ENCODE measurements around the gene TMEM198.

TMEM198 gene

DNA sequence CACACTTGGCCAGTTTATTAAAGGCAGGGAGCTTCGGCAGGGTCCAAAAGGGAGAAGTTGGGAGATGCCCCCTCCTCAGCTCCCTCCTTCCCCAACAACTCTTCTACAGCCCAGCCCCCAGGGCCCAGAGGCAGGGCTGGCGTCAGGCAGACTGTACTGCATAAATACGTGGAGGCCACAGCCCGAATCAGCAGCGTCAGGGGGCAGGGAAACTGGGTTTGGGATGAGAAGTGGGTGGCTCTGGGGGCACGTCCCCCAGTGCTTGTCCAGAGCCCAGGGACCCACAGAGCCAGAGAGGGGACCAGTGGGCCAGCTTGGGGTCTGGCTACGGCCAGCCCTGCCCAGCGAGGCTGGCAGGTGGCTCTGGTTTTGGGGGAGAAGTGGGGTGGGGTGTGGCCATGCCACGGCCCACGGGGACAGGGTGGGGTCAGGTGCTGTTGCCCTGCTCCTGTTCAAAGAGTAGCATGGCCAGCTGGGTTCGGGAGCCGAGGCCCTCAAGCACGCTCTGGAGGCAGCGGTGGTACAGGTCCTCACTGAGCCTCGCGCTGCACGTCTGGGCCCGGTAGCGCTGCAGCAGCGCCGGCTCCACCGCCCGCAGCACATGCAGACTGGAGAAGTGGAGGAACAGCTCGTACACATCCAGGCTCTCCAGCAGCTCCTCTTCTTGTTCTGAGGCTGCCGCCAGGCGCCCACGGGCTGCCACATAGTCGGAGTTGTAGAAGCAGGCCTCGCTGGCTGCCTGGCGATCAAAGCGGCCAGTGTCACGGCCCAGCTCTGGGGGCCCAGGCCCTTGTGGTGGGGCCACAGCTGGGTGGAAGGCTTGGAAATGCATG is 4.7 kb upstream of the TMEM198 start:
- 0 out of 2 replicates have a peak, but pooled peaks cover 8% of the 10 kb centered on the region for H3K36me3 ChIP-seq (ENCODE audit: insufficient read depth, low read length)
- H3K4me1 ChIP-seq (ENCODE audit: control insufficient read depth, insufficient read depth, low read length, unreplicated experiment) = peaks cover 8% of the 10 kb centered on the region
- no peak overlapping the region for H3K27ac ChIP-seq (ENCODE audit: low read depth, low read length)
- H3K79me2 ChIP-seq (ENCODE audit: control insufficient read depth, insufficient read depth, low read length, unreplicated experiment) = peaks cover 6% of the 10 kb centered on the region
- H3K27me3 ChIP-seq (ENCODE audit: insufficient read depth, low read length) = no peaks in the 10 kb centered on the region
- no peak overlapping the region for H2AFZ ChIP-seq (ENCODE audit: low read length, unreplicated experiment)
- H3K4me3 ChIP-seq (ENCODE audit: low read depth, low read length) = no peak overlapping the region

DNA sequence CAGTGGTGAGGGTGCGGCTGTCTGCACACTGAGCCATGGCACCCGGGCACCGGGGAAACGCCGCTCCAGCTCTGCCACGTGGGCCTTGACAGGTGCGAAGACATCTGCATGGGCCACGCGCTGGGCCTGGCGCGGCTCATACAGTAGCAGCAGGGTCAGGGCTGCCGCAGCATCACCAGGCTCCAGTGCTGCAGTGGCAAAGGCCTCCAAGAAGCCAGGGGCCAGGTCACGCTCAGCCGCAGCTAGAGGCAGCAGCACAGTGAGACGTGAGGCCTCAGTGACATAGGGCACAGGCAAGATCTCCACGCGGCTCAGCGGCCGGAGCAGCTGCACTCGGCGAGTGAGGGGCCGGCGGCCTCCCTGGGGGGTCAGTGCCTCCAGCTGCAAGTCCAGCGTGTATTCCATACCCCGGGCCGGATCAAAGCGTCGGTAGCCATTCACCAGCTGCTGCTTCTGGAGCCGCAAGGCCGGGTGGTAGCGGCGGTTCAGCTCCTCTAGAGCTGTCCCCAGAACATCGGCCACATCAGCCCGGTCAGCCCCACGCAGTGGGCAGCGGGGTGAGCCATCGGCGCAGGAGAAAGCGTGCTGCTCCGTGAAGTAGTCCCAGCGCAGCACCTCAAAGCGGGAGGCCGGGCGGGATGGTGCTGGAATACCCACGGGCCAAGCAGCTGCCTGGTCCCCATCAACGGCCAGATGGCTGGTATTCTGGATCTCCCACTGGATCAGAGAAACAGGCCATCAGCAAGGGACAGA is 3.7 kb upstream of the TMEM198 start:
- H3K27ac ChIP-seq (ENCODE audit: low read depth, low read length) = no peak overlapping the region

DNA sequence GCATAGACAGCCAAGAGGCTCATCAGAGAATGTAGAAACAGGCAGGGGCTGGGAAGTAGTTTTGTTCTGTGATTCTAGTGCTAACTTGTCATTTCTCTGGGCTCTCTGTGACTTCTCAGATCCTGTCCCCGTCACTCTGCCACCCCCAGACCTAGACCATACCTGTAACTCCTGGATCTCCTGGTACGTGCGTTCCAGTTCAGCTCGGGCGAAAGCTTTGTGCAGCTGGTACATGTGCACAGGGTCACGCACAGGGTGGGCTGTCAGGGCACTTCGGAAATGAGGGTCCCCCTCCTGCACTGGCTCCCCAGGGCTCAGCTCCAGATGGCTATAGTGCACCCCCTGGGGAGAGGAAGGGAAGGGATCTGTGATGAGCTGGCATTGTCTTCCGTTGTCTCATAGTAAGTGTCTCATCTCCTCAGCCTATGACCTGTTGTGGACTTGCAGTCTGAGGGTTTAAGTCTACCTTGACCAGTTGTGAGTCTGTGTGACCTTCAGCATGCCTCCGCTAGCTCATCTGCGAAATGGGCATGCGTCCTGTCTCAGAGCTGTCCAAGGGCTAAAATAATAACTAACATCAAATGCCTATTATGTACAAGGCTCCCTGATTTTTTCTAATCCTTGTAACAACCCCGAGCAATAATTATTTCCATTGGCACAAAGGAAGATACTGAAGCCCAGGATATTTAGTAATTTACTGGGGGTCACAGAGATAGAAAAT is 2.9 kb upstream of the TMEM198 start:
- no peak overlapping the region for H3K4me3 ChIP-seq (ENCODE audit: low read depth, low read length)
- H3K27me3 ChIP-seq (ENCODE audit: insufficient read depth, low read length) = no peaks in the 10 kb centered on the region
- H3K79me2 ChIP-seq (ENCODE audit: control insufficient read depth, insufficient read depth, low read length, unreplicated experiment) = peaks cover 6% of the 10 kb centered on the region
- peaks cover 8% of the 10 kb centered on the region for H3K4me1 ChIP-seq (ENCODE audit: control insufficient read depth, insufficient read depth, low read length, unreplicated experiment)
- no peak overlapping the region for H2AFZ ChIP-seq (ENCODE audit: low read length, unreplicated experiment)
- no peak overlapping the region for H3K27ac ChIP-seq (ENCODE audit: low read depth, low read length)
- 0 out of 2 replicates have a peak, but pooled peaks cover 8% of the 10 kb centered on the region for H3K36me3 ChIP-seq (ENCODE audit: insufficient read depth, low read length)

More for the DNA sequence above, 3.7 kb upstream of the TMEM198 start:
- Histone ChIP-seq H3K27me3 (ENCODE audit: insufficient read depth, low read length) (no peaks in the 10 kb centered on the region), H3K4me1 (ENCODE audit: control insufficient read depth, insufficient read depth, low read length, unreplicated experiment) (peaks cover 8% of the 10 kb centered on the region), H3K36me3 (ENCODE audit: insufficient read depth, low read length) (0 out of 2 replicates have a peak, but pooled peaks cover 8% of the 10 kb centered on the region), H2AFZ (ENCODE audit: low read length, unreplicated experiment) (no peak overlapping the region), H3K4me3 (ENCODE audit: low read depth, low read length) (no peak overlapping the region), H3K79me2 (ENCODE audit: control insufficient read depth, insufficient read depth, low read length, unreplicated experiment) (peaks cover 6% of the 10 kb centered on the region)

DNA sequence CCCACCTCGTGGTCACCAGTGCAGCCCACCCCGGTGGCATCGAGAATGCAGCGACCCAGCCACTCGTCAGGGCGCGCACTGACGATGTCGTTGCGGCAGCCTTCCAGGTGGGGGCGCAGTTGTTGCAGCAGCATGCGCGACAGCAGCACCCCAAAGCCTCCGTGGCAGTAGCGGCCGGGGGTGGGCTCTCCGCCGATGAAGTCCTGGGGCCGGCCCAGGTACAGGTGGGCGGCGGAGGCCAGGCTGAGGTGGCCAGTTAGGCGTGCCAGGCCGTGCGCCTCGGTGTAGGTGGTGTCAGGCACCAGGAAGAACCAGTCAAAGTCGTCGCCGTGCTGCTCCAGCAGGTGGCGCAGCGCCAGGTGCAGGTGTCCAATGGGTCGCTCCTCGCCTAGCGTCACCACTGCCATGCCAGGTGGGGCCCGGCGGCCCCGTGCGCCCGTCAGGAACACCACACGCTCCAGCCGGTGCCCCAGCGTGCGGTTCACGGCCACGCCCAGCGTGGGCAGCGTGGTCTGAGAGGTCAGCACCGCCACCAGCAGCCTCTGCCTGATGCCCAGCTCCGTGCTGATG is 2.1 kb upstream of the TMEM198 start:
- H2AFZ ChIP-seq (ENCODE audit: low read length, unreplicated experiment) = no peak overlapping the region
- peaks cover 8% of the 10 kb centered on the region for H3K4me1 ChIP-seq (ENCODE audit: control insufficient read depth, insufficient read depth, low read length, unreplicated experiment)
- H3K36me3 ChIP-seq (ENCODE audit: insufficient read depth, low read length) = 0 out of 2 replicates have a peak, but pooled peaks cover 8% of the 10 kb centered on the region
- no peak overlapping the region for H3K27ac ChIP-seq (ENCODE audit: low read depth, low read length)
- peak overlapping the region; percentile 79 for H3K4me3 ChIP-seq (ENCODE audit: low read depth, low read length)
- peaks cover 6% of the 10 kb centered on the region for H3K79me2 ChIP-seq (ENCODE audit: control insufficient read depth, insufficient read depth, low read length, unreplicated experiment)
- no peaks in the 10 kb centered on the region for H3K27me3 ChIP-seq (ENCODE audit: insufficient read depth, low read length)

DNA sequence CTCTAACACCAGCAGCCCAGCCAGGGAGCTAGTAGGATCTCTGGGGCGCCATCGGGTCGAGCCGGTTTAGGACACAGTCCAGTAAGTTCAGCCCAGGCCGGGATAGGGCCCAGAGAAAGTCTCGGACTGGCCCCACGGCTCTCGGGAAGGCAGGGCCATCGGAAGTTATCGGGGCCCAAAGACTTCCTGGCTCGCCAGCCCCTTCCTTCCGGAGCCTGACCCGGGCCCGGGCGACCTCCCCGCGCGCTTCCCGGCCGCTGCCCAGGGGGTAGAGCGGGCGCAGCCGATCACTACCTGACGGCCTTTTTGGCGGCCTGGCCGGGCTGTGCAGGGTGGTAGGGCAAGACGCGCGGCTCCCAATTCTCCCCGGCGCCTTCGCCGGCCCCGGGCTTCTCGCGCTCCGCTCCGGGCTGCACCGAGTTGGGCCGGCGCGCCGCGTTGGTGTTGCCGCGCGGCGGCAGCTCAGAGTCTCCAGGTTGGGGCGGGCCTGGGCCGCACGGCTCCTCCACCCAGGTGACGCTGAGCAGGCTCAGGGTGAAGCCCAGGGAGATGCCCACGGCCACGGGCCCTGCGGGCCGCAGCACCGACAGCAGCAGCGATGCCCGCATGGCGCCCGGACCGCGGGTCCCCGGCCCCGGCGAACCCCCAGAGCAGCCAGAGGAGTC is 765 bp upstream of the TMEM198 start:
- H3K4me1 ChIP-seq (ENCODE audit: control insufficient read depth, insufficient read depth, low read length, unreplicated experiment) = peaks cover 8% of the 10 kb centered on the region
- peak overlapping the region; percentile 79 for H3K4me3 ChIP-seq (ENCODE audit: low read depth, low read length)
- H3K79me2 ChIP-seq (ENCODE audit: control insufficient read depth, insufficient read depth, low read length, unreplicated experiment) = peaks cover 6% of the 10 kb centered on the region
- no peaks in the 10 kb centered on the region for H3K27me3 ChIP-seq (ENCODE audit: insufficient read depth, low read length)
- H2AFZ ChIP-seq (ENCODE audit: low read length, unreplicated experiment) = peak overlapping the region; percentile 58
- H3K36me3 ChIP-seq (ENCODE audit: insufficient read depth, low read length) = 0 out of 2 replicates have a peak, but pooled peaks cover 8% of the 10 kb centered on the region
- peak overlapping the region; percentile 53 for H3K27ac ChIP-seq (ENCODE audit: low read depth, low read length)

DNA sequence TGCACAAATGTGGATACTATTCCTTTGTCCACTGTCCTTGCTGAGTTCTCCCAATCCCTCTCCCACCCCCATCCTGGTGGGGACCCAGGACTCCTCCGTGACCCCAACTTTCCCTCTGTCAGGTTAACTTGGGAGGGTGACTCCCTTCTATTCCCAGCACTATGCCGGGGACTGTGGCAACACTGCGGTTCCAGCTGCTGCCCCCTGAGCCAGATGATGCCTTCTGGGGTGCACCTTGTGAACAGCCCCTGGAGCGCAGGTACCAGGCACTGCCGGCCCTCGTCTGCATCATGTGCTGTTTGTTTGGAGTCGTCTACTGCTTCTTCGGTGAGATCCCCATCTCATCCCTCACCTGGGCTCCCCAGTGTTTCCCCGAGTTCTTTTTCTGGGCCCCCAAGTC is 739 bp downstream of the TMEM198 start:
- H3K79me2 ChIP-seq (ENCODE audit: control insufficient read depth, insufficient read depth, low read length, unreplicated experiment) = peaks cover 6% of the 10 kb centered on the region
- 0 out of 2 replicates have a peak, but pooled peaks cover 8% of the 10 kb centered on the region for H3K36me3 ChIP-seq (ENCODE audit: insufficient read depth, low read length)
- H3K4me3 ChIP-seq (ENCODE audit: low read depth, low read length) = peak overlapping the region; percentile 79
- H3K27me3 ChIP-seq (ENCODE audit: insufficient read depth, low read length) = no peaks in the 10 kb centered on the region
- H3K27ac ChIP-seq (ENCODE audit: low read depth, low read length) = no peak overlapping the region
- H3K4me1 ChIP-seq (ENCODE audit: control insufficient read depth, insufficient read depth, low read length, unreplicated experiment) = peaks cover 8% of the 10 kb centered on the region
- peak overlapping the region; percentile 43 for H2AFZ ChIP-seq (ENCODE audit: low read length, unreplicated experiment)

DNA sequence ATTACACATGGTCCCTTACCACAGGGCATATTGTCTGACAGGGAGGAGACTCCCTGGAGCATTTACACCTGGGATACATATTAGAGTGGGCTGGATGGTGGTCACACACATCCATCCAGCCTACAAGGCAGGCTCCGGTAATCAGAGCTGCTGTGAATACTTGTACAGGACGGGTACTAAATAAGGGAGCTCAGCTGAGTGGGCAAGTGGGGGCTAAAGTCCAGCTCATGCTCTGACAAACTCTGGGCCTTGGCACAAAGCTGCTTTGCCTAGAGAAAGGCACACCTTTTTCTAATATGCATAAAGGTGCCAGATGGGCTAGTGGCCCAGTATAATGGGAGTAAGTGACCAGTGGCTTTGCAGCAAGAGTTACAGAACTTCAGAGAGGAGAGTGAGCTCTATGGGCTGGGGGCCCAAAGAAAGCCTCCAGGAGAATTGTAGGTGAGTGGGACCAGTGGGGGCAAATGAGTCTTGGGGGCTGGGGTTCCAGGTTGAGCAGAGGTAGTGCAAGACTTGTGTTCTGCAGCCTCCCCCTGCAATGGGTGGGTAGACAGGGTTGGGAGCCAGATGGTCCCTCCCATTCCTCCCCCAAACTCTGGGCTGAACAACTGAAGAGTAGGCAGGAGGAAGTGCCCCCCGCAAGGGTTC is 1.6 kb downstream of the TMEM198 start:
- Histone ChIP-seq H3K27ac (ENCODE audit: low read depth, low read length) (no peak overlapping the region), H3K36me3 (ENCODE audit: insufficient read depth, low read length) (0 out of 2 replicates have a peak, but pooled peaks cover 8% of the 10 kb centered on the region), H3K4me3 (ENCODE audit: low read depth, low read length) (no peak overlapping the region), H3K27me3 (ENCODE audit: insufficient read depth, low read length) (no peaks in the 10 kb centered on the region), H2AFZ (ENCODE audit: low read length, unreplicated experiment) (no peak overlapping the region), H3K79me2 (ENCODE audit: control insufficient read depth, insufficient read depth, low read length, unreplicated experiment) (peaks cover 6% of the 10 kb centered on the region), H3K4me1 (ENCODE audit: control insufficient read depth, insufficient read depth, low read length, unreplicated experiment) (peaks cover 8% of the 10 kb centered on the region)

DNA sequence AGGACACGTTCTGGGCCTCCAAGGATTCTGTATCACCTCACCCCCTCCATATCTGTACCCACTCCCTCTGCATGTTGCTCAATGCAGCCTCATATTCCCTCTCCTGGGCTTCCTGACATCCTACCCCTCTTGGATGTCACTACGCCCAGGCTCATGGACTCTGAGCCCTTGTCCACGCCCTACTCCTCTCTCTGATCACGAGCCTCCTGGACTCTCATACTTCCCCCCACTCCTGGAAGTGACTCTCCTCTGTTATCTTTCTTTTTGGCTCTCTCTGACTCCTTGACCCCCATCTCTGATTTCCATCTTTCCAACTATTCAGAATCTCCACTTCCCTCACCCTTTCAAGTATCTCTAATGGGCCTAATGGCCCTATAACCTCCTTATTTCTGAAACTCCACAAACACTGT is 2.1 kb downstream of the TMEM198 start:
- no peak overlapping the region for H3K4me3 ChIP-seq (ENCODE audit: low read depth, low read length)
- peaks cover 8% of the 10 kb centered on the region for H3K4me1 ChIP-seq (ENCODE audit: control insufficient read depth, insufficient read depth, low read length, unreplicated experiment)
- no peaks in the 10 kb centered on the region for H3K27me3 ChIP-seq (ENCODE audit: insufficient read depth, low read length)
- 0 out of 2 replicates have a peak, but pooled peaks cover 5% of the 10 kb centered on the region for H3K36me3 ChIP-seq (ENCODE audit: insufficient read depth, low read length)
- peaks cover 6% of the 10 kb centered on the region for H3K79me2 ChIP-seq (ENCODE audit: control insufficient read depth, insufficient read depth, low read length, unreplicated experiment)
- no peak overlapping the region for H2AFZ ChIP-seq (ENCODE audit: low read length, unreplicated experiment)
- no peak overlapping the region for H3K27ac ChIP-seq (ENCODE audit: low read depth, low read length)

DNA sequence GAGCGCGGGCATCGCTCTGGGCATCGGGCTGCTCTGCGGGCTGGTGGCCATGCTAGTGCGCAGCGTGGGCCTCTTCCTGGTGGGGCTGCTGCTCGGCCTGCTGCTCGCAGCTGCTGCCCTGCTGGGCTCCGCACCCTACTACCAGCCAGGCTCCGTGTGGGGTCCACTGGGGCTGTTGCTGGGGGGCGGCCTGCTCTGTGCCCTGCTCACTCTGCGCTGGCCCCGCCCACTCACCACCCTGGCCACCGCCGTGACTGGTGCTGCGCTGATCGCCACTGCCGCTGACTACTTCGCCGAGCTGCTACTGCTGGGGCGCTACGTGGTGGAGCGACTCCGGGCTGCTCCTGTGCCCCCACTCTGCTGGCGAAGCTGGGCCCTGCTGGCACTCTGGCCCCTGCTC is 3.8 kb downstream of the TMEM198 start:
- Histone ChIP-seq H3K27ac (ENCODE audit: low read depth, low read length) (no peak overlapping the region), H2AFZ (ENCODE audit: low read length, unreplicated experiment) (no peak overlapping the region), H3K4me1 (ENCODE audit: control insufficient read depth, insufficient read depth, low read length, unreplicated experiment) (peaks cover 6% of the 10 kb centered on the region), H3K4me3 (ENCODE audit: low read depth, low read length) (no peak overlapping the region), H3K79me2 (ENCODE audit: control insufficient read depth, insufficient read depth, low read length, unreplicated experiment) (peaks cover 1% of the 10 kb centered on the region), H3K27me3 (ENCODE audit: insufficient read depth, low read length) (no peaks in the 10 kb centered on the region), H3K36me3 (ENCODE audit: insufficient read depth, low read length) (no peaks in the 10 kb centered on the region)

All from ACC112 (cell line).